ENCODE data around the gene PHLDB3. TPM values are rescaled to one million over a fixed set of nuclear protein-coding genes. Genes with fewer than 3 reads are reported as not detected.

PHLDB3 gene
- total and polyA plus RNA-seq, 7 donors, result 5.7 to 16.0 (median 9.0) TPM

DNA sequence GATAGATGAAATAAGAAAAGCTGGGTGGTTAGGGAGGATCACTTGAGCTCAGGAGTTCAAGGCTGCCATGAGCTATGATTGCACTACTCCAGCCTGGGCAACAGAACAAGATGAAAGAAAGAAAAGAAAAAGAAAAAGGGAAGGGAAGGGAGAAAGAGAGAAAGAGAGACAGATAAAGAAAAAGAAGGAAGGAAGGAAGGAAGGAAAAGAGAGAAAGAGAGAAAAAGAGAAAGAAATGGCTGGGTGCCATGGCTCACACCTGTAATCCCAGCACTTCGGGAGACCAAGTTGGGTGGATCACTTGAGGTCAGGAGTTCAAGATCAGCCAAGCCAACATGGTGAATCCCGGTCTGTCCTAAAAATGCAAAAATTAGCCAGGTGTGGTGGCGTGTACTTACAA lies 68.8 kb downstream of the PHLDB3 start:
- TF ChIP-seq EP300 (IDR thresholded peaks at IDR 0.05), result no peak
- TF ChIP-seq, protein P1, sequence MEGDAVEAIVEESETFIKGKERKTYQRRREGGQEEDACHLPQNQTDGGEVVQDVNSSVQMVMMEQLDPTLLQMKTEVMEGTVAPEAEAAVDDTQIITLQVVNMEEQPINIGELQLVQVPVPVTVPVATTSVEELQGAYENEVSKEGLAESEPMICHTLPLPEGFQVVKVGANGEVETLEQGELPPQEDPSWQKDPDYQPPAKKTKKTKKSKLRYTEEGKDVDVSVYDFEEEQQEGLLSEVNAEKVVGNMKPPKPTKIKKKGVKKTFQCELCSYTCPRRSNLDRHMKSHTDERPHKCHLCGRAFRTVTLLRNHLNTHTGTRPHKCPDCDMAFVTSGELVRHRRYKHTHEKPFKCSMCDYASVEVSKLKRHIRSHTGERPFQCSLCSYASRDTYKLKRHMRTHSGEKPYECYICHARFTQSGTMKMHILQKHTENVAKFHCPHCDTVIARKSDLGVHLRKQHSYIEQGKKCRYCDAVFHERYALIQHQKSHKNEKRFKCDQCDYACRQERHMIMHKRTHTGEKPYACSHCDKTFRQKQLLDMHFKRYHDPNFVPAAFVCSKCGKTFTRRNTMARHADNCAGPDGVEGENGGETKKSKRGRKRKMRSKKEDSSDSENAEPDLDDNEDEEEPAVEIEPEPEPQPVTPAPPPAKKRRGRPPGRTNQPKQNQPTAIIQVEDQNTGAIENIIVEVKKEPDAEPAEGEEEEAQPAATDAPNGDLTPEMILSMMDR (IDR thresholded peaks at IDR 0.05), result no peak
- TF ChIP-seq POLR2AphosphoS5 (IDR thresholded peaks at IDR 0.05), result no peak
- TF ChIP-seq POLR2A (IDR thresholded peaks at IDR 0.05), result no peak
- Histone ChIP-seq H3K4me1 (no peaks in the 10 kb centered on the region), H3K27ac (no peak overlapping the region), H3K36me3 (no peaks in the 10 kb centered on the region), H3K4me3 (no peak overlapping the region), H3K9me3 (no peaks in the 10 kb centered on the region), H3K27me3 (no peaks in the 10 kb centered on the region)
- WGBS, 2 donors, result 74 to 90% methylated on average over 3 of the region's 3 CpGs
- intact Hi-C loops (cut with DNase I), result no loop called here
- DNase-seq, result no peak

DNA sequence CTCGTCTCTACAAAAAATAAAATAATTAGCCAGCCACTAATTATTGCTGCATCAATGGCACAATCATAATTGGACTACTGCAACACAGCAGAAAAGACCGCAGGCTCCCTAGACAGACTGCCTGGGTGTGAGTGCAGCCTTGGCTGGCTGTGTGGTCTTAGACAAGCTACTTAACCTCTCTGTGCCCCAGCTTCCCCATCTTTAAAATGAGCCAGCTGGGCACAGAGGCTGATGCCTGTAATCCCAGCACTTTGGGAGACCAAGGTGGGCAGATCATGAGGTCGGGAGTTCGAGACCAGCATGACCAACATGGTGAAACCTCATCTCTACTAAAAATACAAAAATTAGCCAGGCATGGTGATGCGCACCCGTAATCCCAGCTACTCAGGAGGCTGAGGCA lies 70.9 kb downstream of the PHLDB3 start:
- no peaks in the 10 kb centered on the region for H3K36me3 ChIP-seq
- intact Hi-C loops (cut with DNase I), result no loop called here
- no peak overlapping the region for H3K27ac ChIP-seq
- no peak for DNase-seq
- no peak overlapping the region for H3K4me3 ChIP-seq
- no peaks in the 10 kb centered on the region for H3K27me3 ChIP-seq
- 92 to 94% methylated on average over 6 of the region's 6 CpGs for WGBS, 2 donors
- TF ChIP-seq, protein P1 (IDR thresholded peaks at IDR 0.05), result no peak
- TF ChIP-seq POLR2AphosphoS5 (IDR thresholded peaks at IDR 0.05) (no peak), POLR2A (IDR thresholded peaks at IDR 0.05) (no peak), EP300 (IDR thresholded peaks at IDR 0.05) (no peak)
- no peaks in the 10 kb centered on the region for H3K4me1 ChIP-seq
- H3K9me3 ChIP-seq, result no peaks in the 10 kb centered on the region

DNA sequence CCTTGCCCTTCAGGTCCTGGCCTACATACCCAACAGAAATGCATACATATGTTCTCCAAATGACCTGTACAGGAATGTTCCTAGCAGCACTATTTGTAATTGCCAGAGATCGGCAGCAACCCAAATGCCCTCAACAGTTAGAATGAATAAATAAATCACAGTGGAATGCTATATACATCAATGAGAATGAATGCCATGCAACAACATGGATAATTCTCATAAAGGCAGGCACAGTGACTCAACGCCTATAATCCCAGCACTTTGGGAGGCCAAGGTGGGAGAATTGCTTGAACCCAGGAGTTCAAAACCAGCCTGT lies 71.2 kb downstream of the PHLDB3 start:
- TF ChIP-seq, protein P1 (IDR thresholded peaks at IDR 0.05), result no peak
- TF ChIP-seq POLR2A (IDR thresholded peaks at IDR 0.05) (no peak), EP300 (IDR thresholded peaks at IDR 0.05) (no peak), POLR2AphosphoS5 (IDR thresholded peaks at IDR 0.05) (no peak)
- Histone ChIP-seq H3K9me3 (no peaks in the 10 kb centered on the region), H3K4me1 (no peaks in the 10 kb centered on the region), H3K27me3 (no peaks in the 10 kb centered on the region), H3K27ac (no peak overlapping the region), H3K4me3 (no peak overlapping the region), H3K36me3 (no peaks in the 10 kb centered on the region)
- no peak for DNase-seq
- intact Hi-C loops (cut with DNase I), result no loop called here
- WGBS, 2 donors, result 94 to 95% methylated on average over 2 of the region's 2 CpGs

DNA sequence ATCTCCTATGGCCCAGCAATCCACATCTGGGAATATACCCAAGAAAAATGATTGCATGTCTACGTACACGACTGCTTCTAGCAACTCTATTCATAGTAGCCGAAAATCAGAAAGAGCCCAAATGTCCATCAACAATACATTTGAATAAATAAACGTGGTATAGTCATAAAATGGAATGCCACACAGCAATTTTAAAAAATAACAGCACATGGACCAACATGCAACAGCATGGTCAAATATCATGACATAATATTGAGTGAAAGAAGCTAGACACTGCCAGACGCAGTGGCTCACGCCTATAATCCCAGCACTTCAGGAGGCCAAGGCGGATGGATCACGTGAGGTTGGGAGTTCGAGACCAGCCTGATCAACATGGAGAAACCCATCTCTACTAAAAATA lies 73.6 kb downstream of the PHLDB3 start:
- Histone ChIP-seq H3K27ac (no peak overlapping the region), H3K4me1 (no peaks in the 10 kb centered on the region), H3K27me3 (no peaks in the 10 kb centered on the region), H3K9me3 (no peaks in the 10 kb centered on the region), H3K4me3 (no peak overlapping the region), H3K36me3 (no peaks in the 10 kb centered on the region)
- intact Hi-C loops (cut with DNase I), result no loop called here
- TF ChIP-seq POLR2A (IDR thresholded peaks at IDR 0.05), result no peak
- TF ChIP-seq, protein P1 (IDR thresholded peaks at IDR 0.05), result no peak
- no peak for TF ChIP-seq EP300 (IDR thresholded peaks at IDR 0.05)
- no peak for TF ChIP-seq POLR2AphosphoS5 (IDR thresholded peaks at IDR 0.05)
- 79 to 90% methylated on average over 9 of the region's 9 CpGs for WGBS, 2 donors
- no peak for DNase-seq

DNA sequence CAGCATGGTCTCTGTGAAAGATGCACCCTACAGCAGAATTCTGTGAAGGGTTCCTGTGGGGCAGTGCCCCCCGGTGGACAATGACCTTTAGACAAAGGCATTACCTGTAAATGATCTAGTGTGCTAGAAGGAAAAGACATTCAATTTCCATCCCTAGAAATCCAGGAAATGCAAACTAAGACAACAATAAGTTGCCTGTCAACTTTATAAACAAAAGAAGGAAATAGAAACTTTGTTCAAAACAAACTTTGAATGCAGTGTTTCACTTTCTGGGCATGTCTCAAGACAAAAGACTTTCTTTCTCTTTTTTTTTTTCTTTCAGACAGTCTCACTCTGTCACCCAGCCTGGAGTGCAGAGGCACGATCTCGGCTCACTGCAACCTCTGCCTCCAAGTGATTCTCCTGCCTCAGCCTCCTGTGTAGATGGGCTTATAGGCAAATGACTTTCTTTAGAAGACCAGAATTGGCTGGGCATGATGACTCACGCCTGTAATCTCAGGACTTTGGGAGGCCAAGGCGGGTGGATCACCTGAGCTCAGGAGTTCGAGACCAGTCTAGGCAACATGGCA lies 74.3 kb downstream of the PHLDB3 start:
- Histone ChIP-seq H3K9me3 (no peaks in the 10 kb centered on the region), H3K36me3 (no peaks in the 10 kb centered on the region), H3K27ac (no peak overlapping the region), H3K4me3 (no peak overlapping the region), H3K4me1 (no peaks in the 10 kb centered on the region), H3K27me3 (no peaks in the 10 kb centered on the region)
- intact Hi-C loops (cut with DNase I), result no loop called here
- TF ChIP-seq EP300 (IDR thresholded peaks at IDR 0.05) (no peak), POLR2A (IDR thresholded peaks at IDR 0.05) (no peak), POLR2AphosphoS5 (IDR thresholded peaks at IDR 0.05) (no peak)
- TF ChIP-seq, protein P1 (IDR thresholded peaks at IDR 0.05), result no peak
- WGBS, 2 donors, result 21 to 55% methylated on average over 6 of the region's 6 CpGs
- DNase-seq, result no peak

Data from sigmoid colon (tissue), 7 donors.